ENCODE data around the gene CERCAM. TPM values are rescaled to one million over a fixed set of nuclear protein-coding genes. Genes with fewer than 3 reads are reported as not detected.

CERCAM gene
- total RNA-seq, 1 donor from 2014 or later, result 105 TPM

- DNase-seq (ENCODE audit: low read depth), result no peak
- TF ChIP-seq CTCF (IDR thresholded peaks at IDR 0.05; ENCODE audit: insufficient read depth, low read length, poor library complexity, severe bottlenecking), result no peak
- no peaks in the 10 kb centered on the region for H3K27me3 ChIP-seq (ENCODE audit: control insufficient read depth, insufficient read depth, low read length)
- H3K4me3 ChIP-seq (ENCODE audit: low read depth, low read length), result no peak overlapping the region
- H3K36me3 ChIP-seq (ENCODE audit: control insufficient read depth, insufficient read depth, low read length), result no peaks in the 10 kb centered on the region
Measured at GRCh38 chr9:128375865-128376264, 44.8 kb upstream of the CERCAM start.

GRCh38 chr9:128382261-128382660, 38.4 kb upstream of the CERCAM start:
- no peak overlapping the region for H3K4me3 ChIP-seq (ENCODE audit: low read depth, low read length)
- DNase-seq (ENCODE audit: low read depth), result no peak
- no peak for TF ChIP-seq CTCF (IDR thresholded peaks at IDR 0.05; ENCODE audit: insufficient read depth, low read length, poor library complexity, severe bottlenecking)
- no peaks in the 10 kb centered on the region for H3K27me3 ChIP-seq (ENCODE audit: control insufficient read depth, insufficient read depth, low read length)
- peaks cover 2% of the 10 kb centered on the region for H3K36me3 ChIP-seq (ENCODE audit: control insufficient read depth, insufficient read depth, low read length)

GRCh38 chr9:128383007-128383753, 37.5 kb upstream of the CERCAM start:
- TF ChIP-seq CTCF (IDR thresholded peaks at IDR 0.05; ENCODE audit: insufficient read depth, low read length, poor library complexity, severe bottlenecking), result no peak
- DNase-seq (ENCODE audit: low read depth), result no peak
- no peak overlapping the region for H3K4me3 ChIP-seq (ENCODE audit: low read depth, low read length)
- peaks cover 2% of the 10 kb centered on the region for H3K36me3 ChIP-seq (ENCODE audit: control insufficient read depth, insufficient read depth, low read length)
- H3K27me3 ChIP-seq (ENCODE audit: control insufficient read depth, insufficient read depth, low read length), result no peaks in the 10 kb centered on the region

- DNase-seq (ENCODE audit: low read depth), result no peak
- H3K36me3 ChIP-seq (ENCODE audit: control insufficient read depth, insufficient read depth, low read length), result peaks cover 2% of the 10 kb centered on the region
- TF ChIP-seq CTCF (IDR thresholded peaks at IDR 0.05; ENCODE audit: insufficient read depth, low read length, poor library complexity, severe bottlenecking), result no peak
- no peak overlapping the region for H3K4me3 ChIP-seq (ENCODE audit: low read depth, low read length)
- H3K27me3 ChIP-seq (ENCODE audit: control insufficient read depth, insufficient read depth, low read length), result no peaks in the 10 kb centered on the region
Measured at GRCh38 chr9:128383791-128384190, 36.9 kb upstream of the CERCAM start.

GRCh38 chr9:128384801-128385495, 35.7 kb upstream of the CERCAM start:
- TF ChIP-seq CTCF (IDR thresholded peaks at IDR 0.05; ENCODE audit: insufficient read depth, low read length, poor library complexity, severe bottlenecking), result no peak
- H3K27me3 ChIP-seq (ENCODE audit: control insufficient read depth, insufficient read depth, low read length), result no peaks in the 10 kb centered on the region
- H3K36me3 ChIP-seq (ENCODE audit: control insufficient read depth, insufficient read depth, low read length), result peaks cover 2% of the 10 kb centered on the region
- no peak overlapping the region for H3K4me3 ChIP-seq (ENCODE audit: low read depth, low read length)
- DNase-seq (ENCODE audit: low read depth), result no peak

Measured in kidney epithelial cell (primary cell).